Pancreas (tissue), 8 donors: ENCODE results near the gene TMEM14B. TPM values are rescaled to one million over a fixed set of nuclear protein-coding genes. Genes with fewer than 3 reads are reported as not detected.

Experiments
- polyA plus RNA-seq, 2 donors: library from polyadenylated mRNA; stranded (reverse); fragments of 200-250 nt; gene quantifications; one replicate each; pipeline ENCODE4 v1.2.3, GENCODE V29; 2013
- total RNA-seq, 6 donors: library from RNA; stranded (reverse); fragmentation: NEBNext Ultra II Directional in 4 of 6; extraction: Animal tissue kit (Norgen Biotek cat#: 25700) in 4 of 6; gene quantifications; one replicate each; pipeline versions ENCODE4 v1.2.1 to v1.2.4, GENCODE V29; 2021 to 2023
- donor health status: healthy with polysubstance abuse.
- donor health status: DM: no; HTN: no; CAD: no; lungs with moderate emphysema.
- donor health status: DM: no; HTN: no; CAD: no.
- donor health status: Bipolar disorder and iron deficiency.
- donor health status: DM: yes; HTN: yes; CAD: no.
- donor health status: DM: no; HTN: no; CAD: no.
- donor health status: DM: no; HTN: no; CAD: no.
- donor health status: DM: yes; HTN: yes; CAD: no.

Gene TMEM14B
- total and polyA plus RNA-seq, 8 donors, result 25.9 to 52.1 (median 35.3) TPM

Other genes with a start within 250 kb of the TMEM14B start
- 1 to 10 TPM; 1.5 to 8.3 (median 2.8) TPM for gene GCNT2, start 226.5 kb upstream of the TMEM14B start, total RNA-seq
- 1 to 10 TPM in 1 of 2 donors, under 1 TPM in 1; 0.91 to 1.5 TPM for gene GCNT2, start 226.5 kb upstream of the TMEM14B start, polyA plus RNA-seq
- 1 to 10 TPM in 2 of 6 donors, under 1 TPM in 4; 0.62 to 2.4 (median 0.95) TPM for gene C6orf52, start 53.2 kb upstream of the TMEM14B start, total RNA-seq
- 1 to 10 TPM in 1 of 2 donors, under 1 TPM in 1; 0.80 to 2.7 TPM for gene C6orf52, start 53.2 kb upstream of the TMEM14B start, polyA plus RNA-seq
- gene PAK1IP1, start 52.8 kb upstream of the TMEM14B start, total RNA-seq, result 1 to 10 TPM; 2.4 to 7.3 (median 5.2) TPM
- gene PAK1IP1, start 52.8 kb upstream of the TMEM14B start, polyA plus RNA-seq, result 1 to 10 TPM; 3.4 to 6.6 TPM
- 10 to 100 TPM; 25.4 to 54.9 (median 36.5) TPM for gene TMEM14C, start 24.7 kb upstream of the TMEM14B start, total RNA-seq
- 10 to 100 TPM; 54.5 to 79.0 TPM for gene TMEM14C, start 24.7 kb upstream of the TMEM14B start, polyA plus RNA-seq
- under 1 TPM; 0.05 to 0.25 (median 0.09) TPM for gene MAK, start 90.7 kb downstream of the TMEM14B start, total RNA-seq
- gene MAK, start 90.7 kb downstream of the TMEM14B start, polyA plus RNA-seq, result under 1 TPM; 0.08 to 0.33 TPM
- gene GCM2, start 134.2 kb downstream of the TMEM14B start, total RNA-seq, result not detected
- gene GCM2, start 134.2 kb downstream of the TMEM14B start, polyA plus RNA-seq, result not detected
- 1 to 10 TPM; 1.1 to 1.9 (median 1.4) TPM for gene SYCP2L, start 139.2 kb downstream of the TMEM14B start, total RNA-seq
- 1 to 10 TPM; 1.1 to 2.3 TPM for gene SYCP2L, start 139.2 kb downstream of the TMEM14B start, polyA plus RNA-seq